NCI-H1048 (cell line): ENCODE measurements around the gene PHOSPHO2.
"Not testable (repeated sequence)": the region's sequence is repeated elsewhere in the genome, so short reads cannot be mapped to it uniquely, and the experiment has no call there.

Experiments
- DNase-seq: peaks from one replicate; lab custom pipeline; 2025; lab: John Stamatoyannopoulos, UW

PHOSPHO2 gene

DNA sequence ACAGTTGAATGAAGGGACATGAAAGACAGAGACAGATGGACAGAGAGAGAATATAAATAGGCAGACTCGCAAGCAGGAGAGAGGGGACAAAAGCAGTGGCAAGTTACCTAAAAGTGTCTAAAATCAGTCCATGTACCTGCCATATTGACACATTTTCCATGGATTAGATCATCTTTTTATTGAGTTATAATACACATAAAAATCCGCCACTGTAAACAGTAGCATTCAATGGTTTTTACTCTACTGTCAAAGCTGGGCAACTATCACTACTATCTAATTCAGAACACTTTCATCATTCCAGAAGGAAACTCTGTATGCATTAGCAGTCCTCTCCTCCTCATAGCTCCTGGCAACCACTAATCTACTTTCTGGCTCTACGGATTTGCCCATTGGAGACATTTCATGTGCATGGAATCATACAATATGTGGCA is 10.1 kb upstream of the PHOSPHO2 start:
- DNase-seq, result no peak

GRCh38 chr2:169684712-169685111 is 9.6 kb upstream of the PHOSPHO2 start:
- not testable (repeated sequence) for DNase-seq

GRCh38 chr2:169686825-169687224 is 7.4 kb upstream of the PHOSPHO2 start:
- DNase-seq, result not testable (repeated sequence)

DNA sequence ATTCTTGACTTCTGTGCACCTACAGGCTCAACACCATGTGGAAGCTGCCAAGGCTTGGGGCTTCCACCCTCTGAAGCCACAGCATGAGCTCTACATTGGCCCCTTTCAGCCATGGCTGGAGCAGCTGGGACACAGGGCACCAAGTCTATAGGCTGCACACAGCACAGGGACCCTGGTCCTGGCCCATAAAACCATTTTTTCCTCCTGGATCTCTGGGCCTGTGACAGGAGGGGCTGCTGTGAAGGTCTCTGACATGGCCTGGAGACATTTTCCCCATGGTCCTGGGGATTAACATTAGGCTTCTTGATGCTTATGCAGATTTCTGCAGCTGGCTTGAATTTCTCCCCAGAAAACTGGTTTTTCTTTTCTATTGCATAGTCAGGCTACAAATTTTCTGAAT is 6.3 kb upstream of the PHOSPHO2 start:
- DNase-seq, result not testable (repeated sequence)

- DNase-seq, result no peak
Measured at GRCh38 chr2:169690958-169691357, 3.3 kb upstream of the PHOSPHO2 start.

DNA sequence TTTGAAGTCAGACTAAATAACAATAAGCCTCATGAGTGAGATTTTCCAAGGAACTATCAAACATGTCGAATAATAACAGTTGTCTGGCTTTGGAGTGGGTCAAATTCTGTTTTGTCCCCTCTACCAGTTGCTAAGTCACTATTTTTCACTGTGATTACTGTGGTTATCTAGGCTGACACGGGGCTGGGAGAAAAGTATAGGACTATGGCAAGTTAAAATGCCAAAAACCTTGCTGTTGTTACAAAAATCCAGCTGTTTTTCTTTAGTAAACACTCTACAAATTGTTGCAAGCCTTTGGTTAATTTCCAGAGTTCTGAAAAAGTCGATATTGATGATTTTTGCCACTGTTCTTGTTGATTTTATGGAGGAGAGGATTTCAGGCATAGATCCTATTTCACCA is 1.6 kb upstream of the PHOSPHO2 start:
- DNase-seq, result no peak

- DNase-seq, result no peak
Measured at GRCh38 chr2:169693360-169693759, 909 bp upstream of the PHOSPHO2 start.

GRCh38 chr2:169694894-169695260 is 608 bp downstream of the PHOSPHO2 start:
- no peak for DNase-seq

- no peak for DNase-seq
Measured at GRCh38 chr2:169696381-169696780, 2.1 kb downstream of the PHOSPHO2 start.

DNA sequence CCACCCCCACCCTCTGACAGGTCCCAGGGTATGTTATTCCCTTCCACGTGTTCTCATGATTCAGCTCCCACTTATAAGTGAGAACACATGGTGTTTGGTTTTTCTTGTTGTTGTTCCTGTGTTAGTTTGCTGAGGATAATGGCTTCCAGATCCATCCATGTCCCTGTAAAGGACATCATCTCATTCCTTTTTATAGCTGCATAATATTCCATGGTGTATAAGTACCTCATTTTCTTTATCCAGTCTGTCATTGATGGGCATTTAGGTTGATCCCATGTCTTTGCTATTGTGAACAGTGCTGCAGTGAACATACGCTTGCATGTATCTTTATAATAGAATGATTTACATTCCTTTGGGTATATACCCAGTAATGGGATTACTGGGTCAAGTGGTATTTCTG is 4.9 kb downstream of the PHOSPHO2 start:
- not testable (repeated sequence) for DNase-seq

DNA sequence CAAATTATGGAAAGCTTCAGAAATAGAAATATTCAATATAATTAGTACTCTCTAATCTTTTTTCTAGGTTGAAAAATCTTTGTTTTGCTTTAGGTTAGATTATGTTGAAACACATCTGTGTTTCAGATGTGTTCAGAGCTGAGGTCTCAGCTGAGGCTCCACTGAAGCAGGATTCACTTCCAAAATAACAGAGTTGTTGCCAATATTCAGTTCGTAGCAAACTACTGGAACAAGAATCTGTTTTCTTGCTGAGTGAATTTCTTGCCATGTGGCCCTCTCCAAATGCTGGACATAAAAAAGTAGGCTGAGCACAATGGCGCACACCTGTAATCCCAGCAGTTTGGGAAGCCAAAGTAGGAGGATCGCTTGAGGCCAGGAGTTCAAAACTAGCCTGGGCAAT is 8.7 kb downstream of the PHOSPHO2 start:
- DNase-seq, result no peak

DNA sequence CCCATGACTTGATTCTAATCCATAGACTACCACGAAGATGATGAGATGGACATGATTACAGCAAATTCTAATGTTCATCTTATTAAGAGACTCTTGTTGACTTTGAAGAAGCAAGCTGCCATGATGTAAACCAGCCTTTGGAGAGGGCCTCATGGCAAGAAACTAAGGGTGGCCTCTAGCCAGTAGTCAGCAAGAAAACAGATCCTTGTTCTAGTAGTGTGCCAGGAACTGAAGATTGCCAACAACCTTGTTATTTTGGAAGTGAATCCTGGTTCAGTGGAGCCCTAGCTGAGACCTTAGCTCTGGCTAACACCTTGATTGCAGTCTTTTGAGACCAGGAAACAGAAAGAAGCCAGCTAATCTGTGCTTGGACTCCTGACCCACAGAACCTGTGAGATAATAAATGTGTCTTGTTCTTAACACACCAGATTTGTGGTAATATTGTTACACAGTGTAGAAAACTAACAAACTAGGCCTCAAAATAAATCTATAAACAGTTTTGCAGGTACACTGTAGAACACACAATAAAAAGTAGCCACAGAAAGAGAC is 10.0 kb downstream of the PHOSPHO2 start:
- DNase-seq, result no peak

- DNase-seq, result no peak
Measured at GRCh38 chr2:169705927-169706326, 11.7 kb downstream of the PHOSPHO2 start.

- no peak for DNase-seq
Measured at GRCh38 chr2:169707626-169708025, 13.4 kb downstream of the PHOSPHO2 start.

DNA sequence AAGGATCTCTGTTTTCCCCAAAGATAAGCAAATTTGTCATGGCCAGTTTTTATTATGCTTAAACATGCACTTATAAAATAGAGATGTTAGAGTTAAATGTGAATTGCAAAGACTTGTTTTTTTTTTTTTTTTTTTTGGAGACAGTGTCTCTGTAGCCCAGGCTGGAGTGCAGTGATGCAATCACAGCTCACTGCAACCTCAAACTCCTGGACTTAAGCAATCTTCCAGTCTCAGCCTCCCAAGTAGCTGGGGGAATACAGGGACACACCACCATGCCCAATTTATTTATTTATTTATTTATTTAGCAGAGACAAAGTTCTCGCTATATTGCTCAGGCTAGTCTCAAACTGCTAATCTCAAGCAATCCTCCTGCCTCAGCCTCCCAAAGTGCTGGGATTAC is 15.1 kb downstream of the PHOSPHO2 start:
- DNase-seq, result no peak

GRCh38 chr2:169709981-169710380 is 15.7 kb downstream of the PHOSPHO2 start:
- DNase-seq, result no peak

DNA sequence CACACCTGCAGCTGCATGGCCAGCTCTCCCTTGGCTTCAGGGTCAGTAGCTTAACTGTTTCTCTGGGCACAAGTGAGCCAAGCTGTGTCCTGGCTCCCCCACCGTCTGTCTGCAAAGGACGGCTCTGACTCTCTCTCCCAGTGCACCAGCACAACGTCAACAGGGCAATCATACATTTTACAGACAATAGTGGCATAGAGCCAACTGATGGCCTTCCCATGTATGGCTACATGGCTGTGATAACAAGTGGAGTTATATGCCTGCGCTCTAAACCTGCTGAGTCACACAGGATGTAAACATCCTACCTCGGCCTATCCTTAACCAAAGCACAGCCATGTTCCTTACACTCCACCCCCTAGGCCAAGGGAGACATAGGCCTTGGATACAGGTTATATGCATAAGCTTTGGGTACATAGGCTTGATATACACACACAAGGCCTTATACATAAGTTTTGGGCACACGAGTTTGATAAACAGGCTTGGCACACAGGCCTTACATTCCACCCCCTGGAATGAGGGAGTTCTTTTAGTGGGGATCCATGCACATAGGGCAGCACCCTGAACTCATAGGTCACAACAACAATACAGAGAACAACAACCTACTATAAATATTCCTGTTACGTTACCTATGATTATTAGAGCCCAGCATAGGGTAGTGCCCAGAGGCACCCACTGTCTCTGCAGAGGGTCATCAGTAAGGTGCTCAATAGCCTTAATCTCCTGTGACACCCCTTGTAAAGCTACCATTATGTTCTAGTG is 17.7 kb downstream of the PHOSPHO2 start:
- DNase-seq, result no peak

DNA sequence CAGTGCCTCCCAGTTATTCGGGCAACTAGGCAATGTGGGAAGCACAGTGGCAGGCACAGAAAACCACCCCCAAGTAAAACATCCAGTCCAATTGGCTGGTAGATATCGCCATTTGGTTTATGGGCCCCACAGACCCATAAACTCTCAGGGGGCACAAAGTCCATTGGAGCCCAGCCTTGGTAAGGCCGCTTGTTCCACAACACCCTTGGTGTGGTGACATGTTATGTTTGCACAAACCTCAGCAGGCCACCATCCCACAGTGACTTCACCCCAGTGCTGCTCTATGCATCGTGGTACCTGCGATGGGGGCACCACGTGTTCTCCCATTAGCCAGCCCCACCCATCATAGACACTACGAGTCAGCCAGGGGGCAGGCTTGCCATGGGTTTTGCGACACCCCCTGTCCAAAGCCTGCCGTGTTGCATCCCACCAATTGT is 18.5 kb downstream of the PHOSPHO2 start:
- DNase-seq, result no peak

GRCh38 chr2:169713331-169713730 is 19.1 kb downstream of the PHOSPHO2 start:
- DNase-seq, result no peak

DNA sequence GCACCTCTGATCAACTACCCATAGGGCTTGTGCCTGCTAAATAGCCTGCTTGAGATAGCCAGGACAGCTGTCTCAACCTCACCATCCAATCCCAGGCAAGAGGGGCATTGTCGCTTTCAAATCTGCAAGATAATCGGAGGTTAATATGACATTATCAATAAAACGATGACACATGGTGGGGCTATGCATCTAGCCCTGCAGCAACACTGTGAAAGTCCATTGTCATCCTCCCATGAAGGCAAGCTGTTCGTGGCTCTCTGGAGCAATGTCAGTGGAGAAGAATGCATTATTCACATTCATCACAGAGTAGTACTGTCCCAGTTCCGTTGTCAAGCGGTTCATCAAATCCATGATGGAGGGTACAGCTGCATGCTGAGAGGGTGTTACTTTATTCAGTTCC is 20.4 kb downstream of the PHOSPHO2 start:
- no peak for DNase-seq

DNA sequence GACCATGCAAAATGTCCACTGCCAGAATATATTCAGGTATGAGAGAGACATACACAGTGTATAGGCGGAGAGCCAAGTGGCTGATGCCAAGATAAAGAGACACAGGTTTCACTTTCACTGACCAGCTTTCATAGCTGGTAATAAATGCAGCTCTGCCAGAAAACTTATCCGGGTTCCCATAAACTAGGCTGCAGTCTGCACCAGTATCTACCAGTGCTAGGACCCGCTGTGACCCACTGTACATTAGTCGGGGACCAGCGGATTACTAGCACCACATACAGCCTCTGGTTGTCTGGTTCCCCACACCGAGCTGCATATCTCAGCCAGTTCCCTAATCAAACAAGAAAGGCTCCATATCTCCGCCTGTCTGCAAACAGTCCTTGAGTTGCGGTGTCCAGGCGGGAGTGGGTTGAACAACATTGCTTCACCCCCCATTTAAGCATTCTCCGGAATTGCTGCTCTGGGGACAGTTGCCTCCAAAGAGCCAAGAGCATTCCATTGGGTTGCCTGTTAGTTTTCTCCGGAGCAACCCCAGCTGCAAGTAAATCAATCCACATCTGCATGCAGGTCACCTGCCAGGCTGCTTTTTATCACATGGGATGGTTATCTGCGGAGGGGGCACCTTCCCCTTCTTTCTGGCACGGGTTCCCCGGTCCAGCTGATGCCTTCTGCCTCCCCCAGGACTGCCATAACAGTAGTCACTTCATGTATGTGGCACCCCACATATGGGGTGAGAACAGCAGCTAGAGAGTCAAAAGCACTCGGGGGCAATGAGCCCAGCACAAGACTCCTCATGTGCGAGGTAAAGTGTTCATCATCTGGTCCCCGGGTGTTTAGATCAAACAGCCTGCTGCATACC is 21.3 kb downstream of the PHOSPHO2 start:
- DNase-seq, result no peak

DNA sequence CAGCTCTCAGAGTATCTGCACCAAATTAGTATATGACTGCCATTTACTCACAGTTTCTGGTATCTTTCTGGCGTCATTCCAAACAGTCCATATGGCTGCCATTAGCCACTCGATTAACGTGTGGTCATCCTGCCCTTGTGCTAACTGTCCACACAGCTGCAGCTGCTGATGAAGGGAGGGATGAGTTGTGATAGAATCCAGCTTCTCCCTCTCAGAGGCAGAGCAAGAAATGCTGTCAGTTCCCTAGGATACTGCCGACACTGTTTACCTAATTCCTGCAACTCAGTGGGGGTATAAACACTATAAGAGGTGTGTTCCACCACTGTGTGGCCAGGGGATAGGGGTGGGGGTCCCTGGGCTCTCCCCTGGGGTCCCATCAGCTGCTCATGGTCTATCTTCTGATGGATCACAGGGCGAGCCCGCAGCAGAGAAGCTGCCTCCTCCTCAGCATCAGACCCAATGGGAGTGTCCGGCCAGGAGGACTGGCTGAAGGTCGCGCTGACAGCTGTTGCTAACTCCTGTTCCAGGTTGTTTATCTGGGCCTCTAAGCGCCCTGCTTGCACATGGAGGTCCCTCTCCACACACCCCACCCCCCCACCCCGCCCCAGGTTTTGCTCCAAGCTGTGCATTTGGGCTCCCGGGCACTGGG is 22.1 kb downstream of the PHOSPHO2 start:
- no peak for DNase-seq
